Measurements from ENCODE around the gene AURKAIP1.
"Not testable (repeated sequence)": the region's sequence is repeated elsewhere in the genome, so short reads cannot be mapped to it uniquely, and the experiment has no call there.

The AURKAIP1 gene

DNA sequence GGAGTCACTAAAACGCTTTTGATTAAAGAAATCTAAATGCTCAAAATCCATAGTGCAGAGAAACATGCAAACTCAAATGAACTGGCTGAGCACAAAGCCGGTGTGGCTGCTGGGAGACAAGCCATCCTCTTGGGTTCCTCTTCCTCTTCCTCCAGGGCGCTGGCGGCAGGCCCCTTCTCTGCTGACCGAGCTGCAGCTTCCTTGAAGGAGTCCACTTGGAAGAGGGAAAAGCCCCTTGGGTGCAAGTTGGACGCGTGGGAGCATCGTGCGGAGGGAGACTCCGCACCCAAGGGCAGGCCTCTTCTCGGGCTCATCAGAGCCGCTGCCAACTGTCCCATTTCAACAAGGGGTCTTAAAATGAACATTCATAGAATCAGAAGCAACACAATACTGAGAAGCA lies 16.2 kb upstream of the AURKAIP1 start:
- no peaks in the 10 kb centered on the region for H3K4me1 ChIP-seq (ENCODE audit: control insufficient read depth in 1 of 2, insufficient read depth in 1 of 2, low read depth in 1 of 2, low read length in 1 of 2)
- TF ChIP-seq, protein P1, sequence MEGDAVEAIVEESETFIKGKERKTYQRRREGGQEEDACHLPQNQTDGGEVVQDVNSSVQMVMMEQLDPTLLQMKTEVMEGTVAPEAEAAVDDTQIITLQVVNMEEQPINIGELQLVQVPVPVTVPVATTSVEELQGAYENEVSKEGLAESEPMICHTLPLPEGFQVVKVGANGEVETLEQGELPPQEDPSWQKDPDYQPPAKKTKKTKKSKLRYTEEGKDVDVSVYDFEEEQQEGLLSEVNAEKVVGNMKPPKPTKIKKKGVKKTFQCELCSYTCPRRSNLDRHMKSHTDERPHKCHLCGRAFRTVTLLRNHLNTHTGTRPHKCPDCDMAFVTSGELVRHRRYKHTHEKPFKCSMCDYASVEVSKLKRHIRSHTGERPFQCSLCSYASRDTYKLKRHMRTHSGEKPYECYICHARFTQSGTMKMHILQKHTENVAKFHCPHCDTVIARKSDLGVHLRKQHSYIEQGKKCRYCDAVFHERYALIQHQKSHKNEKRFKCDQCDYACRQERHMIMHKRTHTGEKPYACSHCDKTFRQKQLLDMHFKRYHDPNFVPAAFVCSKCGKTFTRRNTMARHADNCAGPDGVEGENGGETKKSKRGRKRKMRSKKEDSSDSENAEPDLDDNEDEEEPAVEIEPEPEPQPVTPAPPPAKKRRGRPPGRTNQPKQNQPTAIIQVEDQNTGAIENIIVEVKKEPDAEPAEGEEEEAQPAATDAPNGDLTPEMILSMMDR (IDR thresholded peaks at IDR 0.05), result no peak
- H3K27ac ChIP-seq, result no peak overlapping the region
- H3K36me3 ChIP-seq, result peaks cover 97% of the 10 kb centered on the region
- H3K27me3 ChIP-seq, result no peaks in the 10 kb centered on the region
- no peak overlapping the region for H3K4me3 ChIP-seq (ENCODE audit: low read depth in 1 of 2, low read length in 1 of 2)
- no peaks in the 10 kb centered on the region for H3K9me3 ChIP-seq

DNA sequence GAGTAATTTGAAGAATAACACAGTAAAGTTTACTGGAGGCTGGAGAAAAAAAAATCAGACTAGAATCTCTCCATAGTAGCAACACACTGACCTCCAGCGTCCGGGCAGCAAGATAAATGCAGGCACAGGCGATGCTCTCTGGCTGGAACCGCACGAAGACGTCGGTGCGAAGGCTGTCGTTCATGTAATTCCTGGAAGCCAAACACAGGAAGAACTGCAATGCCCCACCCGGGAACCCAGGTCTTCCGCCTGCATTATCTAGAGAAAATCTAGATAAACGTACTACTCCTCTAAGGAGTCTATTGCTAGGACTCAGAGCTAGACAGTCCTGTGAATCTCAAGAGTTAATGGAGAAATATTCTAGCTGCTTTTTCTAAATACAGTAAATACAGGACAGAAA lies 15.7 kb upstream of the AURKAIP1 start:
- H3K36me3 ChIP-seq, result peaks cover 100% of the 10 kb centered on the region
- TF ChIP-seq, protein P1 (IDR thresholded peaks at IDR 0.05), result no peak
- H3K4me1 ChIP-seq (ENCODE audit: control insufficient read depth in 1 of 2, insufficient read depth in 1 of 2, low read depth in 1 of 2, low read length in 1 of 2), result no peaks in the 10 kb centered on the region
- H3K27me3 ChIP-seq, result no peaks in the 10 kb centered on the region
- H3K27ac ChIP-seq, result no peak overlapping the region
- no peak overlapping the region for H3K4me3 ChIP-seq (ENCODE audit: low read depth in 1 of 2, low read length in 1 of 2)
- no peaks in the 10 kb centered on the region for H3K9me3 ChIP-seq

DNA sequence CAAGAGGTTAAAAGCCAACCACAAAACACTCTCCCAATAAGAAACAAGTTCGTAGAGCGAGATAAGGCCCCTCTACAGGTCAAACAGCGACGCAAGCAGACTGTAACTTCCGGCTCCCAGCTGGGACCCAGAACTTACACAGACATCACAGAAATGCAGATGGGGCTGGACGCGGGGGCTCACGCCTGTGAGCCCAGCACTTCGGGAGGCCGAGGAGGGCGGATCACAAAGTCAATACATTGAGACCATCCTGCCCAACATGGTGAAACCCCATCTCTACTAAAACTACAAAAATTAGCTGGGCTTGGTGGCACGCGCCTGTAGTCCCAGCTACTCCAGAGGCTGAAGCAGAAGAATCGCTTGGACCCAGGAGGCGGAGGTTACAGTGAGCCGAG lies 13.1 kb upstream of the AURKAIP1 start:
- H3K4me3 ChIP-seq (ENCODE audit: low read depth in 1 of 2, low read length in 1 of 2), result no peak overlapping the region
- TF ChIP-seq, protein P1 (IDR thresholded peaks at IDR 0.05), result no peak
- H3K4me1 ChIP-seq (ENCODE audit: control insufficient read depth in 1 of 2, insufficient read depth in 1 of 2, low read depth in 1 of 2, low read length in 1 of 2), result no peaks in the 10 kb centered on the region
- H3K9me3 ChIP-seq, result no peaks in the 10 kb centered on the region
- no peaks in the 10 kb centered on the region for H3K27me3 ChIP-seq
- H3K27ac ChIP-seq, result no peak overlapping the region
- H3K36me3 ChIP-seq, result peaks cover 81% of the 10 kb centered on the region

DNA sequence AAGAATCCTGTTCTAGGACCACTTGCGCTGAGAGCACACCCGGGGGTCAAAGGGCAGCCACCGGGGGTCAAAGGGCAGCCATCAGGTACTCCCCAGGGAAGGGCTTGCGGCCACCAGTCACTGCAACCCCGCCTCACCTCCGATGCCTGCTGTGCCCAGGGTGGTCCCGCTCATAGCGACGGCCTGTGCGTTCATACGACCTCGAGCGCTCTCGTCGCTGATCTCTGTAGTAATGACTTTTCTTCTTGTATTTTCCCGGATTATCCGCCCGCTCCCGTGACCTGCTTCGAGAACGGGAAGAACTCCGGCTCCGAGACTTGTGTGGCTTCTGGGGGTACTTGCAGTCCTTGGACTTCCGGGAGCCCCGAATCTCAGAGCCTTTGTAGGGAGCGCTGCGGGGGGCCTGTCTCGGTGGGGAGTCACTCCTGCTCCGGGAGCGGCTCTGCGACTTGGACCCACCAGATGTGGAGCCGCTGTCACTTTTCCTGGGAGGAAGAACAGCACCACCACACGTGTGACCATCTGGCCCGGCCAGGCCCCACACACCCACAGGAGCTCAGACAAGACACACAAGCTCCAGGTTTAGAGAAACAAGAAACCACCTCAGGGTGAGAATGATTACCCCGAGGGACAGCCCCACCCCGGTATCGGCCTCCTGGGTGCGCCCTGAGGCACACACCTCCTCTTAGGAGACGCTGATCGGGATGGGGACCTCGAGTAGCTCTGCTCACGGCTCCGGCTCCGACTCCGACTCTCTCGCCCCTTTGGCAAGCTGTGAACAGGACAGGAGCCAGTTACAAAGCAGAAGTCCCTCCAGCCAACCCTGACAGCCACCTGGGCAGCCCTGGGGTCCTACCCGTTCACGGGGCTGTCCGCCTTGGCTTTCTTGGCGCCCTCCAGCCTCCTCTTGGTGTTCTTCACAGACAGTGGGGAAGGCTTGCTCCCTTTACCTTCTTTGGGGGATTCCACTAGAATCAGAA lies 12.4 kb upstream of the AURKAIP1 start:
- Histone ChIP-seq H3K4me3 (ENCODE audit: low read depth in 1 of 2, low read length in 1 of 2) (no peak overlapping the region), H3K27ac (no peak overlapping the region), H3K4me1 (ENCODE audit: control insufficient read depth in 1 of 2, insufficient read depth in 1 of 2, low read depth in 1 of 2, low read length in 1 of 2) (no peaks in the 10 kb centered on the region), H3K36me3 (peaks cover 74% of the 10 kb centered on the region), H3K27me3 (no peaks in the 10 kb centered on the region), H3K9me3 (no peaks in the 10 kb centered on the region)
- TF ChIP-seq, protein P1 (IDR thresholded peaks at IDR 0.05), result no peak

DNA sequence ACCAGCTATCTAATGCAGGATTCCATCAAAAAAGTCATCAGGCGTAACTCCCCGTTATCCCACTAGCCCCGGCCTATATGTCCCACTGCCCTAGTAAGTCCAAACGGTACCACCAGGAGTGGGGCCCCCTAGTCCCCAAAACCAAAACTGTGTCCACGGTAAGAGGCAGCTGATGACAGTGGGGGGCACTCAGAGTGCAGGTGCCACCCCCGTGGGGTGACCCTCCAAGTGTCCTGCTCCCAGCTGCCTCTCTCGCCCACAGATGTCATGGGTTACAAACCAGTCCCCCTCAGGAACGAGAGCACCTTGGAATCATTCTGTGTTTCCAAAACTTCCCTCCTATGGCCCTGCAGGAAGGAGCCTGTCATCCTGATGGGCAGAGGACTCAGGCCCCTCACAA lies 10.9 kb upstream of the AURKAIP1 start:
- peaks cover 66% of the 10 kb centered on the region for H3K36me3 ChIP-seq
- H3K9me3 ChIP-seq, result no peaks in the 10 kb centered on the region
- TF ChIP-seq, protein P1 (IDR thresholded peaks at IDR 0.05), result no peak
- no peak overlapping the region for H3K4me3 ChIP-seq (ENCODE audit: low read depth in 1 of 2, low read length in 1 of 2)
- no peaks in the 10 kb centered on the region for H3K4me1 ChIP-seq (ENCODE audit: control insufficient read depth in 1 of 2, insufficient read depth in 1 of 2, low read depth in 1 of 2, low read length in 1 of 2)
- H3K27ac ChIP-seq, result no peak overlapping the region
- H3K27me3 ChIP-seq, result no peaks in the 10 kb centered on the region

DNA sequence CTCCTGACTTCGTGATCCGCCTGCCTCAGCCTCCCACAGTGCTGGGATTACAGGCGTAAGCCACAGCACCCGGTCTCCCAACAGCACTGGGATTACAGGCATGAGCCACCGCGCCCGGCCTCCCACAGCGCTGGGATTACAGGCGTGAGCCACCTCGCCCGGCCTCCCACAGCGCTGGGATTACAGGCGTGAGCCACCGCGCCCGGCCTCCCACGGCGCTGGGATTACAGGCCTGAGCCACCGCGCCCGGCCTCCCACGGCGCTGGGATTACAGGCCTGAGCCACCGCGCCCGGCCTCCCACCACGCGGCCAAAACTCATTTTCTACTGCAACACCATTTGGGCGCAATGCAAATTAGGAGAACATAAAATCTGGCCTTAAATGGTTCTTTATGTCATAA lies 10.3 kb upstream of the AURKAIP1 start:
- H3K36me3 ChIP-seq, result peaks cover 60% of the 10 kb centered on the region
- not testable (repeated sequence) for H3K4me3 ChIP-seq (ENCODE audit: low read depth in 1 of 2, low read length in 1 of 2); H3K27ac ChIP-seq; H3K4me1 ChIP-seq (ENCODE audit: control insufficient read depth in 1 of 2, insufficient read depth in 1 of 2, low read depth in 1 of 2, low read length in 1 of 2); H3K9me3 ChIP-seq; H3K27me3 ChIP-seq
